H4 (cell line): Measurements from ENCODE around the gene OAS2. TPM values are rescaled to one million over a fixed set of nuclear protein-coding genes. Genes with fewer than 3 reads are reported as not detected.
"Not testable (repeated sequence)": the region's sequence is repeated elsewhere in the genome, so short reads cannot be mapped to it uniquely, and the experiment has no call there.

ENCODE experiments used
- DNase-seq: peaks from one replicate; pipeline ENCODE4 v3.0.0-alpha.2; 2015; ENCODE audit warnings: low spot score
- total RNA-seq: library from RNA; depleted of rRNA; stranded (reverse); fragments of >200 nt; shearing (Covaris generic); gene quantifications from 2 replicates; pipeline ENCODE4 v1.2.3, GENCODE V29; 2014

Gene OAS2
- total RNA-seq, 1 experiment from 2014 or later = 49.7 TPM

- no peak for DNase-seq
Measured at GRCh38 chr12:112948806-112949205, 29.5 kb upstream of the OAS2 start.

GRCh38 chr12:112950701-112951100, 27.6 kb upstream of the OAS2 start:
- DNase-seq = no peak

GRCh38 chr12:112957125-112957524, 21.2 kb upstream of the OAS2 start:
- DNase-seq = not testable (repeated sequence)

GRCh38 chr12:112961074-112961473, 17.2 kb upstream of the OAS2 start:
- no peak for DNase-seq

GRCh38 chr12:112961536-112961935, 16.8 kb upstream of the OAS2 start:
- DNase-seq = no peak

GRCh38 chr12:112962561-112962960, 15.8 kb upstream of the OAS2 start:
- no peak for DNase-seq

- DNase-seq = no peak
Measured at GRCh38 chr12:112963227-112963861, 15.0 kb upstream of the OAS2 start.

GRCh38 chr12:112964067-112964670, 14.2 kb upstream of the OAS2 start:
- no peak for DNase-seq

- no peak for DNase-seq
Measured at GRCh38 chr12:112964915-112965314, 13.4 kb upstream of the OAS2 start.

- DNase-seq = no peak
Measured at GRCh38 chr12:112965643-112966042, 12.7 kb upstream of the OAS2 start.

GRCh38 chr12:112967306-112967705, 11.0 kb upstream of the OAS2 start:
- no peak for DNase-seq

GRCh38 chr12:112967858-112968257, 10.5 kb upstream of the OAS2 start:
- no peak for DNase-seq

GRCh38 chr12:112969547-112970306, 8.6 kb upstream of the OAS2 start:
- DNase-seq = no peak

GRCh38 chr12:112970391-112970790, 7.9 kb upstream of the OAS2 start:
- no peak for DNase-seq

- DNase-seq = no peak
Measured at GRCh38 chr12:112971248-112971647, 7.1 kb upstream of the OAS2 start.

GRCh38 chr12:112973011-112973735, 5.1 kb upstream of the OAS2 start:
- no peak for DNase-seq

- no peak for DNase-seq
Measured at GRCh38 chr12:112973818-112974231, 4.5 kb upstream of the OAS2 start.

- no peak for DNase-seq
Measured at GRCh38 chr12:112974904-112975303, 3.4 kb upstream of the OAS2 start.

GRCh38 chr12:112977139-112977538, 1.2 kb upstream of the OAS2 start:
- no peak for DNase-seq

GRCh38 chr12:112977641-112978040, 678 bp upstream of the OAS2 start:
- no peak for DNase-seq

- no peak for DNase-seq
Measured at GRCh38 chr12:112979041-112979680, 842 bp downstream of the OAS2 start.
